Hepatocyte (in vitro differentiated cells): ENCODE results near the gene STK11IP.

ENCODE experiments used
- CTCF ChIP-seq: fragments of 200-600 bp; sonication (generic); IDR thresholded peaks from 2 replicates; pipeline ENCODE4 v1.5.1; 2016; ENCODE audit warnings: antibody characterized with exemption, mild to moderate bottlenecking; ENCODE audit not compliant: poor library complexity
- EZH2 ChIP-seq: fragments of 200-600 bp; sonication (generic); IDR thresholded peaks from 2 replicates; pipeline ENCODE4 v1.6.1; 2016; ENCODE audit warnings: antibody characterized with exemption, mild to moderate bottlenecking, borderline replicate concordance
- EZH2phosphoT487 ChIP-seq: fragments of 200-600 bp; sonication (generic); IDR thresholded peaks from one replicate; pipeline ENCODE4 v1.6.1; 2018; ENCODE audit warnings: antibody characterized with exemption, mild to moderate bottlenecking, low read depth, moderate library complexity; ENCODE audit not compliant: unreplicated experiment, severe bottlenecking

- TF ChIP-seq CTCF (no peak), EZH2 (no peak), EZH2phosphoT487 (no peak)
Observed at GRCh38 chr2:219631406-219631891, 33.8 kb downstream of the STK11IP start.
